ENCODE measurements around the gene CDK19. TPM values are rescaled to one million over a fixed set of nuclear protein-coding genes. Genes with fewer than 3 reads are reported as not detected.

The CDK19 gene
- total RNA-seq, 3 donors from 2014 or later (not counting 1 experiment from before 2014, with no cell fraction given): 21.2 to 30.8 (median 25.9) TPM

DNA sequence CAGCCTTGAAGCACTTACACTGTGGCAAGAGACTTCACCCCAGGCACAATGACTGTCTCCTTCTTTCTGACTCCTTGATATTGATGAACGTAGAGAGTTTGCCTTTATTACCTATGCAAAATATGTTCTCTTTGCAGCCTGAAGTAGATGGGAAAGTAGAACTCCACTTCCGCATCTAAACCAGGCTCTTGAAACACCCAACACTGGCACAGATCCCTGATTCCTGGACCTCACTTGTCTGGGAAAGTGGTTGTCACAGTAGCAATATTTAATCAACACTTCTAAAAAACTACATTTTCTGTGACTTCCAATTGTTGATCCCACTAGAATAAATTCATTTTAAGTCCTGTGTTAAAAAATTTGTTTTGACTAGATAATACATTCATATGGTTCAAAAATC, 143.1 kb downstream of the CDK19 start:
- 100% methylated on average over 2 of the region's 2 CpGs for WGBS (ENCODE audit: insufficient coverage)
- H3K9me3 Mint-ChIP-seq: no peaks in the 10 kb centered on the region
- intact Hi-C loops (cut with micrococcal nuclease): no loop called here
- TF ChIP-seq, protein P1, sequence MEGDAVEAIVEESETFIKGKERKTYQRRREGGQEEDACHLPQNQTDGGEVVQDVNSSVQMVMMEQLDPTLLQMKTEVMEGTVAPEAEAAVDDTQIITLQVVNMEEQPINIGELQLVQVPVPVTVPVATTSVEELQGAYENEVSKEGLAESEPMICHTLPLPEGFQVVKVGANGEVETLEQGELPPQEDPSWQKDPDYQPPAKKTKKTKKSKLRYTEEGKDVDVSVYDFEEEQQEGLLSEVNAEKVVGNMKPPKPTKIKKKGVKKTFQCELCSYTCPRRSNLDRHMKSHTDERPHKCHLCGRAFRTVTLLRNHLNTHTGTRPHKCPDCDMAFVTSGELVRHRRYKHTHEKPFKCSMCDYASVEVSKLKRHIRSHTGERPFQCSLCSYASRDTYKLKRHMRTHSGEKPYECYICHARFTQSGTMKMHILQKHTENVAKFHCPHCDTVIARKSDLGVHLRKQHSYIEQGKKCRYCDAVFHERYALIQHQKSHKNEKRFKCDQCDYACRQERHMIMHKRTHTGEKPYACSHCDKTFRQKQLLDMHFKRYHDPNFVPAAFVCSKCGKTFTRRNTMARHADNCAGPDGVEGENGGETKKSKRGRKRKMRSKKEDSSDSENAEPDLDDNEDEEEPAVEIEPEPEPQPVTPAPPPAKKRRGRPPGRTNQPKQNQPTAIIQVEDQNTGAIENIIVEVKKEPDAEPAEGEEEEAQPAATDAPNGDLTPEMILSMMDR (IDR thresholded peaks at IDR 0.05): no peak
- Histone ChIP-seq H3K4me3 (ENCODE audit: low read length) (no peak overlapping the region), H3K9me3 (ENCODE audit: control insufficient read depth, insufficient read depth, low read length) (no peaks in the 10 kb centered on the region), H3K36me3 (ENCODE audit: control insufficient read depth, insufficient read depth, low read length) (no peaks in the 10 kb centered on the region), H3K27me3 (ENCODE audit: control insufficient read depth, insufficient read depth, low read length) (no peaks in the 10 kb centered on the region), H3K4me1 (ENCODE audit: control insufficient read depth, insufficient read depth, low read length) (no peaks in the 10 kb centered on the region), H3K27ac (ENCODE audit: low read length) (no peak overlapping the region)
- ATAC-seq (no peak), DNase-seq (no peak)
- peaks cover 0 to 6% of the 10 kb centered on the region in 2 donors for H3K4me1 Mint-ChIP-seq
- no peaks in the 10 kb centered on the region for H3K27me3 Mint-ChIP-seq (ENCODE audit: low read depth in 2 of 2)
- H3K4me3 Mint-ChIP-seq: no peak overlapping the region
- H3K27ac Mint-ChIP-seq: peak overlapping the region in 1 of 2 donors; percentile 9
- H3K36me3 Mint-ChIP-seq: no peaks in the 10 kb centered on the region

DNA sequence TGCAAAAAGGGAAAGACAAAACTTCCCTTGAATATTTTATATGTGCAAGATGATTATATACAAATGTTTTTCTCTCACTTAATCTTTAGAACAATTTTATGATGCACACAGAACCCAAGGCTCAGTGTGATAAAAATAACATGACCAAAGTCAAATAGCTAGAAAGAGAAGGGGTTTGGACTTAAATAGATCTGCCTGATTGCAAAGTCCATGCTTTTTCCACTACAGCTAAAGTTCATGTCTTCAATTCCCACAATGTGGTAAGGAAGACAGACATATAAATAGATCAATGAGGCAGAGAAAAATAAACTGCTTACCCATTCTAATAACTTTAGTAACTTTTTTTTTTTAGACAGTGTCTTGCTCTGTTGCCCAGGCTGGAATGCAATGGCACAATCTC, 143.8 kb downstream of the CDK19 start:
- H3K9me3 Mint-ChIP-seq: no peaks in the 10 kb centered on the region
- H3K4me3 Mint-ChIP-seq: no peak overlapping the region
- no peak overlapping the region for H3K27ac Mint-ChIP-seq

DNA sequence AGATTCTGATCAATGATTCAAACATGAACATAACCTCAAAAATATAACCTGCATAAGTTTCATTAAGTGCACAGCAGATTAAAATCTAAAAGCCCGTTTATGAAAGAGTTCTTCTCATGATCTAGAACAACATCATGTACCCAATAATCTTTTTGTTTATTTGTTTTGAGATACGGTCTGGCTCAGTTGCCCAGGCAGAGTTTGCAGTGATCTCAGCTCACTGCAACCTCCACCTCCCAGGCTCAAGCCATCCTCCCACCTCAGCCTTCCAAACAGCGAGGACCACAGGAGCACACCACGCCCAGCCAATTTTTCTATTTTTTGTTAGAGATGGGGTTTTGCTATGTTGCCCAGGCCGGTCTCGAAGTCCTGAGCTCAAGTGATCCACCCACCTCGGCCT, 149.7 kb downstream of the CDK19 start:
- TF ChIP-seq, protein P1 (IDR thresholded peaks at IDR 0.05): no peak
- Histone ChIP-seq H3K9me3 (ENCODE audit: control insufficient read depth, insufficient read depth, low read length) (no peaks in the 10 kb centered on the region), H3K4me1 (ENCODE audit: control insufficient read depth, insufficient read depth, low read length) (no peaks in the 10 kb centered on the region), H3K27me3 (ENCODE audit: control insufficient read depth, insufficient read depth, low read length) (no peaks in the 10 kb centered on the region), H3K36me3 (ENCODE audit: control insufficient read depth, insufficient read depth, low read length) (no peaks in the 10 kb centered on the region), H3K4me3 (ENCODE audit: low read length) (no peak overlapping the region), H3K27ac (ENCODE audit: low read length) (no peak overlapping the region)
- 88% methylated on average over 6 of the region's 7 CpGs for WGBS (ENCODE audit: insufficient coverage)
- H3K4me1 Mint-ChIP-seq: peaks cover 0 to 14% of the 10 kb centered on the region in 2 donors
- H3K4me3 Mint-ChIP-seq: no peak overlapping the region
- no peaks in the 10 kb centered on the region for H3K9me3 Mint-ChIP-seq
- DNase-seq: no peak
- H3K27me3 Mint-ChIP-seq (ENCODE audit: low read depth in 2 of 2): no peaks in the 10 kb centered on the region
- H3K36me3 Mint-ChIP-seq: no peaks in the 10 kb centered on the region
- no peak for ATAC-seq
- no peak overlapping the region for H3K27ac Mint-ChIP-seq
- intact Hi-C loops (cut with micrococcal nuclease): no loop called here

More for the DNA sequence above, 143.8 kb downstream of the CDK19 start:
- Mint-ChIP-seq H3K4me1 (peaks cover 0 to 6% of the 10 kb centered on the region in 2 donors), H3K36me3 (no peaks in the 10 kb centered on the region), H3K27me3 (ENCODE audit: low read depth in 2 of 2) (no peaks in the 10 kb centered on the region)
- Histone ChIP-seq H3K9me3 (ENCODE audit: control insufficient read depth, insufficient read depth, low read length) (no peaks in the 10 kb centered on the region), H3K4me3 (ENCODE audit: low read length) (no peak overlapping the region), H3K36me3 (ENCODE audit: control insufficient read depth, insufficient read depth, low read length) (no peaks in the 10 kb centered on the region), H3K27me3 (ENCODE audit: control insufficient read depth, insufficient read depth, low read length) (no peaks in the 10 kb centered on the region), H3K27ac (ENCODE audit: low read length) (no peak overlapping the region), H3K4me1 (ENCODE audit: control insufficient read depth, insufficient read depth, low read length) (no peaks in the 10 kb centered on the region)
- TF ChIP-seq, protein P1 (IDR thresholded peaks at IDR 0.05): no peak
- ATAC-seq (no peak), DNase-seq (no peak)
- intact Hi-C loops (cut with micrococcal nuclease): no loop called here

GRCh38 chr6:110664933-110665332, 150.3 kb downstream of the CDK19 start:
- Histone ChIP-seq H3K27me3 (ENCODE audit: control insufficient read depth, insufficient read depth, low read length) (no peaks in the 10 kb centered on the region), H3K9me3 (ENCODE audit: control insufficient read depth, insufficient read depth, low read length) (no peaks in the 10 kb centered on the region), H3K4me1 (ENCODE audit: control insufficient read depth, insufficient read depth, low read length) (no peaks in the 10 kb centered on the region), H3K36me3 (ENCODE audit: control insufficient read depth, insufficient read depth, low read length) (no peaks in the 10 kb centered on the region), H3K27ac (ENCODE audit: low read length) (peak overlapping the region; percentile 14), H3K4me3 (ENCODE audit: low read length) (no peak overlapping the region)
- DNase-seq (no peak), ATAC-seq (no peak)
- Mint-ChIP-seq H3K4me1 (peaks cover 0 to 14% of the 10 kb centered on the region in 2 donors), H3K36me3 (no peaks in the 10 kb centered on the region), H3K27ac (peak overlapping the region in 1 of 2 donors; percentile 14), H3K9me3 (no peaks in the 10 kb centered on the region), H3K27me3 (ENCODE audit: low read depth in 2 of 2) (no peaks in the 10 kb centered on the region), H3K4me3 (no peak overlapping the region)
- 22% methylated on average over 1 of the region's 1 CpG for WGBS (ENCODE audit: insufficient coverage)
- TF ChIP-seq, protein P1 (IDR thresholded peaks at IDR 0.05): no peak
- intact Hi-C loops (cut with micrococcal nuclease): no loop called here

Data from natural killer cell (primary cell).